H1 (cell line): Measurements from ENCODE around the gene CGB5. TPM values are rescaled to one million over a fixed set of nuclear protein-coding genes. Genes with fewer than 3 reads are reported as not detected.

Source experiments
- CTCF ChIA-PET: fragments of 300-600 bp; sonication (Branson Sonifier 250); formaldehyde crosslinking; loops from one replicate; lab custom pipeline; 2021; ENCODE audit not compliant: partially characterized antibody; lab: Charles Lee
- POLR2A ChIA-PET: fragments of 300-600 bp; sonication (Branson Sonifier 250); formaldehyde crosslinking; loops from one replicate; lab custom pipeline; 2021; ENCODE audit warnings: inconsistent platforms; ENCODE audit not compliant: partially characterized antibody; lab: Charles Lee
- DNase-seq, 2 experiments: peaks; one replicate each; pipeline versions ENCODE4 v3.0.0 to v3.0.0-alpha.2; 2010 to 2022; ENCODE audit warnings: low spot score in 2 of 2, low read depth in 1 of 2, mixed read lengths in 1 of 2
- FAIRE-seq: peaks from 2 replicates; lab custom pipeline; 2011; peaks lifted over from hg19 to GRCh38; lab: Jason Lieb, UNC
- H2AFZ ChIP-seq: 2 replicates; pipeline ENCODE4 v1.8.1; 2012; ENCODE audit warnings: low read length, inconsistent platforms
- H2AK5ac ChIP-seq: 2 replicates; pipeline ENCODE4 v1.6.1; 2013; ENCODE audit warnings: low read depth, low read length
- H2BK120ac ChIP-seq: replicated peaks from 2 replicates; pipeline ENCODE3; 2013; ENCODE audit warnings: low read depth, low read length, inconsistent platforms
- H2BK12ac ChIP-seq: 2 replicates; pipeline ENCODE4 v1.6.1; 2013; ENCODE audit warnings: low read depth, low read length
- H2BK15ac ChIP-seq: 2 replicates; pipeline ENCODE4 v1.6.1; 2013; ENCODE audit warnings: low read length
- H2BK20ac ChIP-seq: 2 replicates; pipeline ENCODE4 v1.6.1; 2013; ENCODE audit warnings: low read length
- H2BK5ac ChIP-seq: 2 replicates; pipeline ENCODE4 v1.6.1; 2013; ENCODE audit warnings: low read depth, low read length
- H3K14ac ChIP-seq: 2 replicates; pipeline ENCODE4 v1.6.1; 2013; ENCODE audit warnings: inconsistent platforms; ENCODE audit not compliant: insufficient read length
- H3K18ac ChIP-seq: 2 replicates; pipeline ENCODE4 v1.6.1; 2013; ENCODE audit warnings: low read length; ENCODE audit errors: extremely low read depth
- H3K23ac ChIP-seq: 2 replicates; pipeline ENCODE4 v1.6.1; 2013; ENCODE audit warnings: inconsistent platforms; ENCODE audit not compliant: insufficient read length
- H3K23me2 ChIP-seq: 2 replicates; pipeline ENCODE4 v1.6.1; 2013; ENCODE audit warnings: low read depth, low read length
- H3K27ac ChIP-seq: 2 replicates; pipeline ENCODE4 v1.6.1; 2011; ENCODE audit warnings: low read depth, low read length, inconsistent platforms
- H3K27me3 ChIP-seq, 4 experiments: replicated peaks in 1 of 4; 1 replicate in 1 of 4; 2 replicates in 3 of 4; pipeline versions ENCODE4 v1.6.1 to v1.8.1; 2011 to 2013; ENCODE audit warnings: low read length in 3 of 4, mild to moderate bottlenecking in 3 of 4, inconsistent platforms in 2 of 4, mixed read lengths in 2 of 4, moderate library complexity in 1 of 4; ENCODE audit not compliant: control insufficient read depth in 3 of 4, insufficient read depth in 3 of 4; ENCODE audit errors: extremely low read depth in 1 of 4
- H3K36me3 ChIP-seq, 4 experiments: 2 replicates each; pipeline versions ENCODE4 v1.6.1 to v1.8.1; 2011 to 2013; ENCODE audit warnings: mild to moderate bottlenecking in 4 of 4, low read length in 3 of 4, moderate library complexity in 2 of 4, control low read depth in 1 of 4, inconsistent platforms in 1 of 4; ENCODE audit not compliant: insufficient read depth in 4 of 4, control insufficient read depth in 2 of 4
- H3K4ac ChIP-seq: replicated peaks from 2 replicates; pipeline ENCODE3; 2013; ENCODE audit warnings: low read length, low read depth, mixed read lengths, inconsistent platforms; ENCODE audit not compliant: insufficient read length
- H3K4me1 ChIP-seq, 4 experiments: replicated peaks in 1 of 4; 1 replicate in 1 of 4; 2 replicates in 3 of 4; pipeline versions ENCODE4 v1.6.1 to v1.8.1; 2011 to 2013; ENCODE audit warnings: low read length in 3 of 4, inconsistent platforms in 2 of 4, mixed read lengths in 1 of 4; ENCODE audit not compliant: insufficient read depth in 4 of 4, control insufficient read depth in 3 of 4
- H3K4me2 ChIP-seq, 2 experiments: 2 replicates each; pipeline versions ENCODE4 v1.6.1 to v1.8.1; 2011 to 2013; ENCODE audit warnings: low read depth in 2 of 2, low read length in 2 of 2, control low read depth in 1 of 2, inconsistent platforms in 1 of 2, mild to moderate bottlenecking in 1 of 2; ENCODE audit not compliant: insufficient read depth in 1 of 2
- H3K4me3 ChIP-seq, 4 experiments: fragments of 200-600, 300-600 bp in 1 of 4; sonication (generic), shearing (Covaris generic), sonication (Bioruptor Twin) in 1 of 4; 2 replicates each; pipeline versions ENCODE4 v1.5.1 to v1.8.1; 2011 to 2016; ENCODE audit warnings: low read length in 4 of 4, low read depth in 3 of 4, control low read depth in 2 of 4, inconsistent platforms in 2 of 4, mild to moderate bottlenecking in 2 of 4, mixed read lengths in 1 of 4, moderate library complexity in 1 of 4; ENCODE audit not compliant: insufficient read depth in 2 of 4; ENCODE audit errors: extremely low read depth in 1 of 4
- H3K56ac ChIP-seq: replicated peaks from 2 replicates; pipeline ENCODE3; 2013; ENCODE audit warnings: low read depth, mild to moderate bottlenecking, mixed read lengths, low read length, inconsistent platforms; ENCODE audit not compliant: insufficient read length
- H3K79me1 ChIP-seq: 2 replicates; pipeline ENCODE4 v1.6.1; 2013; ENCODE audit warnings: low read depth, low read length, control low read depth
- H3K79me2 ChIP-seq, 2 experiments: 2 replicates each; pipeline versions ENCODE4 v1.6.1 to v1.8.1; 2012 to 2013; ENCODE audit warnings: low read length in 2 of 2, mild to moderate bottlenecking in 2 of 2, inconsistent platforms in 1 of 2; ENCODE audit not compliant: insufficient read depth in 2 of 2, control insufficient read depth in 1 of 2
- H3K9ac ChIP-seq, 4 experiments: replicated peaks in 1 of 4; 1 replicate in 1 of 4; 2 replicates in 3 of 4; pipeline versions ENCODE4 v1.6.1 to v1.8.1; 2011 to 2013; ENCODE audit warnings: low read depth in 3 of 4, low read length in 3 of 4, control low read depth in 2 of 4, mild to moderate bottlenecking in 2 of 4, moderate library complexity in 2 of 4, inconsistent platforms in 1 of 4; ENCODE audit errors: extremely low read depth in 1 of 4
- H3K9me3 ChIP-seq, 2 experiments: 2 replicates each; pipeline versions ENCODE4 v1.6.1 to v1.8.1; 2012 to 2013; ENCODE audit warnings: mild to moderate bottlenecking in 2 of 2, moderate library complexity in 2 of 2, control low read depth in 1 of 2, inconsistent platforms in 1 of 2, low read depth in 1 of 2, low read length in 1 of 2, mixed read lengths in 1 of 2; ENCODE audit not compliant: insufficient read depth in 2 of 2
- H4K20me1 ChIP-seq, 2 experiments: replicated peaks in 1 of 2; 2 replicates each; pipeline versions ENCODE3 to v1.8.1; 2011 to 2013; ENCODE audit warnings: inconsistent platforms in 2 of 2, low read length in 2 of 2, mild to moderate bottlenecking in 1 of 2; ENCODE audit not compliant: insufficient read depth in 2 of 2, control insufficient read depth in 1 of 2
- H4K5ac ChIP-seq: 2 replicates; pipeline ENCODE4 v1.6.1; 2013; ENCODE audit warnings: low read length, low read depth, mixed read lengths, inconsistent platforms; ENCODE audit not compliant: insufficient read length
- H4K8ac ChIP-seq: 2 replicates; pipeline ENCODE4 v1.8.0; 2013; ENCODE audit warnings: mild to moderate bottlenecking, moderate library complexity, low read length, inconsistent platforms; ENCODE audit not compliant: insufficient read depth; ENCODE audit errors: extremely low read depth
- H4K91ac ChIP-seq: replicated peaks from 2 replicates; pipeline ENCODE3; 2013; ENCODE audit warnings: low read length, mixed read lengths, inconsistent platforms; ENCODE audit not compliant: insufficient read length
- CREB1 ChIP-seq: IDR thresholded peaks from 2 replicates; pipeline ENCODE4 v1.6.1; 2012; ENCODE audit warnings: inconsistent platforms
- WGBS, 2 experiments: shearing (Covaris generic) in 1 of 2; methylation state at CpG; one replicate each; pipeline versions ENCODE4 v1.1.6 to v1.1.7; 2013 to 2015; ENCODE audit warnings: low lambda C conversion rate in 2 of 2, mixed read lengths in 2 of 2, inconsistent platforms in 1 of 2, low coverage in 1 of 2, missing lambda C conversion rate in 1 of 2; ENCODE audit not compliant: insufficient replicate concordance in 2 of 2, insufficient coverage in 1 of 2, insufficient read length in 1 of 2; ENCODE audit errors: extremely low coverage in 1 of 2, missing lambda C conversion rate in 1 of 2; 5-methylcytosine and 5-hydroxymethylcytosine counted together
- polyA plus RNA-seq, 7 experiments: library from polyadenylated mRNA; depleted of rRNA in 3 of 7; stranded (reverse) in 5 of 7; unstranded in 2 of 7; fragments of >200 nt in 5 of 7; fragments of 200-250 nt in 2 of 7; gene quantifications; 1 replicate in 5 of 7; 2 replicates in 1 of 7; 4 replicates in 1 of 7; pipeline versions ENCODE4 v1.2.1 to v1.2.3, GENCODE V29; 2011 to 2013; ENCODE audit warnings: missing spikeins in 2 of 7, mixed read lengths in 2 of 7
- total RNA-seq: library from RNA; stranded (reverse); fragmentation: NEBNext Ultra II Directional; extraction: Animal tissue kit (Norgen Biotek cat#: 25700); gene quantifications from 2 replicates; pipeline ENCODE4 v1.2.1, GENCODE V29; 2021

CGB5 gene
- total and polyA plus RNA-seq, 2 of the 8 experiments (the other 6 are each of a cell fraction or from before 2014, with no cell fraction given) = 0.63 to 0.68 TPM

- peaks cover 26 to 78% (median 68%) of the 10 kb centered on the region in 4 experiments for H3K27me3 ChIP-seq
- H3K4me2 ChIP-seq = no peak overlapping the region
- FAIRE-seq = no peak
- no peak overlapping the region; the same call in 1 of the 2 replicates for H4K8ac ChIP-seq
- no peak overlapping the region for H2AK5ac ChIP-seq
- no peak for TF ChIP-seq CREB1
- peaks cover 0 to 10% (median 7%) of the 10 kb centered on the region in 4 experiments; a peak in 6 of 7 replicates for H3K4me1 ChIP-seq
- no peak overlapping the region for H4K91ac ChIP-seq
- no peak overlapping the region for H3K23ac ChIP-seq
- no peak overlapping the region for H2BK120ac ChIP-seq
- H3K36me3 ChIP-seq = peaks cover 0 to 4% (median 0%) of the 10 kb centered on the region in 4 experiments; a peak in 1 of 8 replicates
- H2BK5ac ChIP-seq = no peak overlapping the region
- H2BK12ac ChIP-seq = no peak overlapping the region
- H3K4me3 ChIP-seq = no peak overlapping the region
- H2AFZ ChIP-seq = no peak overlapping the region
- H3K27ac ChIP-seq = no peak overlapping the region
- H3K9ac ChIP-seq = no peak overlapping the region
- no peak overlapping the region for H3K14ac ChIP-seq
- H2BK15ac ChIP-seq = no peak overlapping the region
- peaks cover 4% of the 10 kb centered on the region for H3K23me2 ChIP-seq
- peaks cover 0 to 5% of the 10 kb centered on the region in 2 experiments; a peak in 1 of 4 replicates for H3K9me3 ChIP-seq
- WGBS, 2 experiments = 93% methylated on average over 21 of the region's 21 CpGs; no CpG with 5 or more reads in 1 of the 2 experiments
- no peak overlapping the region for H3K18ac ChIP-seq
- H2BK20ac ChIP-seq = no peak overlapping the region
- no peaks in the 10 kb centered on the region for H4K20me1 ChIP-seq
- H4K5ac ChIP-seq = no peak overlapping the region
- no peaks in the 10 kb centered on the region for H3K79me1 ChIP-seq
- H3K4ac ChIP-seq = no peak overlapping the region
- H3K79me2 ChIP-seq = no peaks in the 10 kb centered on the region
- POLR2A ChIA-PET = interaction anchor here (0.6 to 1.4 kb wide), 3 partner anchors 12 to 198 kb away, joined by 3 to 4 read pairs (median 3); partner anchors contain the start of gene PPP1R15A
- no peak for DNase-seq
- CTCF ChIA-PET = interaction anchor here (0.5 to 2.2 kb wide), 8 partner anchors 12 to 228 kb away, joined by 3 to 11 read pairs (median 4); partner anchors contain the start of genes CGB2, CGB7 and GYS1
- H3K56ac ChIP-seq = no peak overlapping the region
Measured at GRCh38 chr19:49070416-49070815, 26.8 kb downstream of the CGB5 start.
